Measurements from ENCODE around the gene B3GALT2.

- TF ChIP-seq ZNF395 (CRISPR knock-in tag; IDR thresholded peaks at IDR 0.05) (no peak), NEUROD1 (IDR thresholded peaks at IDR 0.05; ENCODE audit: borderline replicate concordance, low read depth, low read length, partially characterized antibody) (no peak), BRD4 (IDR thresholded peaks at IDR 0.05) (no peak), ID3 (CRISPR knock-in tag; IDR thresholded peaks at IDR 0.05) (no peak), ID3 (tag; IDR thresholded peaks at IDR 0.05) (no peak), CTCF (IDR thresholded peaks at IDR 0.05 in 2 of 3, conservative IDR thresholded peaks at IDR 0.05 in 1 of 3; ENCODE audit: insufficient read depth in 2 of 3, low read depth in 1 of 3, low read length in 3 of 3) (no peak)
These were observed 30.5 kb upstream of the B3GALT2 start for GRCh38 chr1:193216920-193217319.
